Measurements from ENCODE around the gene PCDHGA7.
"Not testable (repeated sequence)": the region's sequence is repeated elsewhere in the genome, so short reads cannot be mapped to it uniquely, and the experiment has no call there.

The PCDHGA7 gene

GRCh38 chr5:141382469-141383294 lies at the start of gene PCDHGA7:
PCDHGA7 (plus strand) TSS chr5:141382742; CDS start chr5:141382900, 158 bp downstream.
- DNase-seq (ENCODE audit: low spot score) = no peak

- DNase-seq (ENCODE audit: low spot score) = no peak
These were observed 43.8 kb upstream of the PCDHGA7 start, which contains the start of gene PCDHGA2 for GRCh38 chr5:141338538-141339306. PCDHGA2 (plus strand) TSS chr5:141338760.

- DNase-seq (ENCODE audit: low spot score) = not testable (repeated sequence)
These were observed 41.7 kb upstream of the PCDHGA7 start for GRCh38 chr5:141340781-141341354.

GRCh38 chr5:141342773-141343172 lies 39.8 kb upstream of the PCDHGA7 start:
- DNase-seq (ENCODE audit: low spot score) = no peak

- no peak for DNase-seq (ENCODE audit: low spot score)
These were observed 39.1 kb upstream of the PCDHGA7 start, which contains the start of gene PCDHGA3 for GRCh38 chr5:141343242-141343952. PCDHGA3 (plus strand) TSS chr5:141343829; CDS start chr5:141344034, 205 bp downstream.

GRCh38 chr5:141343953-141344463 lies 38.5 kb upstream of the PCDHGA7 start:
- no peak for DNase-seq (ENCODE audit: low spot score)

GRCh38 chr5:141345327-141345726 lies 37.2 kb upstream of the PCDHGA7 start:
- DNase-seq (ENCODE audit: low spot score) = no peak

GRCh38 chr5:141346017-141346416 lies 36.5 kb upstream of the PCDHGA7 start:
- not testable (repeated sequence) for DNase-seq (ENCODE audit: low spot score)

GRCh38 chr5:141349917-141350619 lies 32.5 kb upstream of the PCDHGA7 start, which contains the start of gene PCDHGB1:
PCDHGB1 (plus strand) TSS chr5:141350099; CDS start chr5:141350261, 162 bp downstream.
- peak; percentile 44 for DNase-seq (ENCODE audit: low spot score)

- DNase-seq (ENCODE audit: low spot score) = no peak
These were observed 31.0 kb upstream of the PCDHGA7 start for GRCh38 chr5:141351591-141351990.

GRCh38 chr5:141354900-141355469 lies 27.6 kb upstream of the PCDHGA7 start, which contains the start of gene PCDHGA4:
PCDHGA4 (plus strand) TSS chr5:141355021; CDS start chr5:141355108, 87 bp downstream.
- DNase-seq (ENCODE audit: low spot score) = no peak

GRCh38 chr5:141355641-141356040 lies 26.9 kb upstream of the PCDHGA7 start:
- DNase-seq (ENCODE audit: low spot score) = no peak

- no peak for DNase-seq (ENCODE audit: low spot score)
These were observed 26.4 kb upstream of the PCDHGA7 start for GRCh38 chr5:141356133-141356532.

- DNase-seq (ENCODE audit: low spot score) = no peak
These were observed 25.6 kb upstream of the PCDHGA7 start for GRCh38 chr5:141356950-141357349.

- DNase-seq (ENCODE audit: low spot score) = peak; percentile 30
These were observed 22.6 kb upstream of the PCDHGA7 start, which contains the start of gene PCDHGB2 for GRCh38 chr5:141359790-141360426. PCDHGB2 (plus strand) TSS chr5:141359994; CDS start chr5:141360136, 142 bp downstream.

GRCh38 chr5:141360685-141361084 lies 21.9 kb upstream of the PCDHGA7 start:
- DNase-seq (ENCODE audit: low spot score) = no peak

GRCh38 chr5:141362719-141363118 lies 19.8 kb upstream of the PCDHGA7 start:
- DNase-seq (ENCODE audit: low spot score) = no peak

GRCh38 chr5:141363952-141364660 lies 18.4 kb upstream of the PCDHGA7 start, which contains the start of gene PCDHGA5:
PCDHGA5 (plus strand) TSS chr5:141364162; CDS start chr5:141364331, 169 bp downstream.
- DNase-seq (ENCODE audit: low spot score) = no peak
